ENCODE results near the gene GPRC5D. TPM values are rescaled to one million over a fixed set of nuclear protein-coding genes. Genes with fewer than 3 reads are reported as not detected.
A peak's percentile ranks its signal among the peaks of the same experiment; 100 is the strongest.

GPRC5D gene
- total RNA-seq, 1 donor from 2014 or later = not detected

DNA sequence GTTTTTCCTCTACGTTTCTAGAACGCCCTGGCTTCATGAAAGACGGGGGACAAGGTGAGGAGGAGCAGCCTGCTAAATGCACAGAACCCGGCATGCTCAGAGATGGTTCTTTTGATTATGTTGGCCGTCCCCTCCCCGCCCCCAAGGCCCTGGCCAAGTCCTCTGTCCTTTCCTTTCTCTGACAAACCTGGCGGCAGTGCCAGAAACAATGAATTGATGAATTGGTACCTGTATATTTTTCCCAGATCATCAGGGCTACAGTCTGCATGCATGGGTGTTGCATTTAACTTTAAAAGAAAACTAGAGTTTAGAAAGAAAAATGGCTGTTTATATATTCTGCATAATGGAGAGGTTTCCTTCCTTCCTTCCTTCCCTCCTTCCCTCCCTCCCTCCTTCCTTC lies 29.0 kb downstream of the GPRC5D start:
- DNase-seq (ENCODE audit: low read depth, low spot score) = no peak
- TF ChIP-seq CTCF (conservative IDR thresholded peaks at IDR 0.05) = no peak
- no peaks in the 10 kb centered on the region for H3K9me3 Mint-ChIP-seq
- peaks cover 10% of the 10 kb centered on the region for H3K4me1 Mint-ChIP-seq
- no peaks in the 10 kb centered on the region for H3K36me3 Mint-ChIP-seq (ENCODE audit: low read depth)
- no peak overlapping the region for H3K27ac Mint-ChIP-seq (ENCODE audit: unreplicated experiment)
- no peak overlapping the region for H3K4me3 Mint-ChIP-seq
- no peaks in the 10 kb centered on the region for H3K27me3 Mint-ChIP-seq (ENCODE audit: low read depth)

GRCh38 chr12:12922191-12922616 lies 29.8 kb downstream of the GPRC5D start:
- Mint-ChIP-seq H3K36me3 (ENCODE audit: low read depth) (no peaks in the 10 kb centered on the region), H3K4me1 (peaks cover 8% of the 10 kb centered on the region), H3K9me3 (no peaks in the 10 kb centered on the region), H3K27me3 (ENCODE audit: low read depth) (no peaks in the 10 kb centered on the region), H3K4me3 (no peak overlapping the region), H3K27ac (ENCODE audit: unreplicated experiment) (no peak overlapping the region)
- no peak for DNase-seq (ENCODE audit: low read depth, low spot score)
- no peak for TF ChIP-seq CTCF (conservative IDR thresholded peaks at IDR 0.05)

DNA sequence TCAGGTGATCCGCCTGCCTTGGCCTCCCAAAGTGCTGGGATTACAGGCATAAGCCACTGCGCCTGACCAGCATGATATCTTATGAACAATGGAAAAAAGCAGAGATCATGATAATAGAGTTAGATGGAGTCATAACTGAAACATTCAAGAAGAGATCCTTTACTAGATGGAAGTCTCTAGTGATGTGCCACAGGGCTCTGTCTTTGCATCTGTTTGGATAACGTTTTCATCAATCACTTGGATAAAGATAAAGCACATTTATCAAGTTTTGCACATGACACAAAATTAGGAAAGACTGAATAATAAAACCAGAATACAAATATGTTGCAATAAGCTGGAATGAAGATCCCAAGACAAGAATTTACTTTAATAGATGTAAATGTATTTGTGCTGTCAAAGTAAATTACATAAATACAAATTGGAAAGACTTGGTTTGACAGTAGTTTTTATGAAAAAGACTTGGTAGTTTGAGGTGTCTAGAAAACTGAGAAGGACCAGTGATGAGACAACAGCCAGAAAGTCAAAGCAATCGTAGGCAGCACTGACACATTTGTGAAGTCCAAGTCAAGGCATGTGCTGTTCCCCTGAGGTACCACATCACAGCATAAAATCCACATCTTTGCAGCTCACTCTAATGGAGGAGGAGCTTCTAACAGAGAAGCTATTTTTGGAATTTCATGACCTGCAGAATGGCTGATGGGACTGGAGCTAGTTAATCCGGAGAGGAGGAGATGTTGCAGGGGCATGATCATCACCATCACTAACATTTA lies 32.1 kb downstream of the GPRC5D start:
- Mint-ChIP-seq H3K4me1 (peaks cover 7% of the 10 kb centered on the region), H3K27ac (ENCODE audit: unreplicated experiment) (no peak overlapping the region), H3K27me3 (ENCODE audit: low read depth) (peaks cover 9% of the 10 kb centered on the region), H3K9me3 (no peaks in the 10 kb centered on the region), H3K4me3 (no peak overlapping the region), H3K36me3 (ENCODE audit: low read depth) (no peaks in the 10 kb centered on the region)
- TF ChIP-seq CTCF (conservative IDR thresholded peaks at IDR 0.05) = no peak
- DNase-seq (ENCODE audit: low read depth, low spot score) = no peak

GRCh38 chr12:12918781-12919389 lies 33.1 kb downstream of the GPRC5D start:
- Mint-ChIP-seq H3K27me3 (ENCODE audit: low read depth) (peaks cover 12% of the 10 kb centered on the region), H3K4me1 (peaks cover 7% of the 10 kb centered on the region), H3K4me3 (no peak overlapping the region), H3K9me3 (no peaks in the 10 kb centered on the region), H3K27ac (ENCODE audit: unreplicated experiment) (no peak overlapping the region), H3K36me3 (ENCODE audit: low read depth) (no peaks in the 10 kb centered on the region)
- TF ChIP-seq CTCF (conservative IDR thresholded peaks at IDR 0.05) = no peak
- no peak for DNase-seq (ENCODE audit: low read depth, low spot score)

GRCh38 chr12:12917517-12917916 lies 34.5 kb downstream of the GPRC5D start:
- H3K27ac Mint-ChIP-seq (ENCODE audit: unreplicated experiment) = peak overlapping the region; percentile 62
- DNase-seq (ENCODE audit: low read depth, low spot score) = no peak
- peaks cover 7% of the 10 kb centered on the region for H3K4me1 Mint-ChIP-seq
- peaks cover 19% of the 10 kb centered on the region for H3K27me3 Mint-ChIP-seq (ENCODE audit: low read depth)
- TF ChIP-seq CTCF (conservative IDR thresholded peaks at IDR 0.05) = no peak
- no peaks in the 10 kb centered on the region for H3K36me3 Mint-ChIP-seq (ENCODE audit: low read depth)
- no peaks in the 10 kb centered on the region for H3K9me3 Mint-ChIP-seq
- no peak overlapping the region for H3K4me3 Mint-ChIP-seq
